GM18520 (cell line): ENCODE results near the gene F8.
A peak's percentile ranks its signal among the peaks of the same experiment; 100 is the strongest.
"Not testable (repeated sequence)": the region's sequence is repeated elsewhere in the genome, so short reads cannot be mapped to it uniquely, and the experiment has no call there.

Experiments
- ATAC-seq: cut with Tn5 transposase; IDR thresholded peaks from one replicate; pipeline ENCODE4 v1.9.1; 2021; ENCODE audit not compliant: unreplicated experiment

The F8 gene

GRCh38 chrX:154817048-154817618 lies 205.4 kb downstream of the F8 start:
- ATAC-seq, result not testable (repeated sequence)

- ATAC-seq, result not testable (repeated sequence)
These were observed 206.1 kb downstream of the F8 start for GRCh38 chrX:154816326-154816898.

- ATAC-seq, result no peak
These were observed 207.2 kb downstream of the F8 start for GRCh38 chrX:154815274-154815818.

- ATAC-seq, result no peak
These were observed 208.7 kb downstream of the F8 start for GRCh38 chrX:154813801-154814200.

- no peak for ATAC-seq
These were observed 210.0 kb downstream of the F8 start for GRCh38 chrX:154812341-154813101.

GRCh38 chrX:154809939-154810665 lies 212.4 kb downstream of the F8 start:
- no peak for ATAC-seq

GRCh38 chrX:154806837-154807501 lies 215.6 kb downstream of the F8 start:
- ATAC-seq, result no peak

GRCh38 chrX:154805696-154806091 lies 216.8 kb downstream of the F8 start:
- ATAC-seq, result no peak

GRCh38 chrX:154804957-154805695 lies 217.4 kb downstream of the F8 start, which contains the start of gene MPP1:
MPP1 (minus strand) TSS chrX:154805485; CDS start chrX:154805373, 112 bp downstream.
- peak; percentile 77 for ATAC-seq

GRCh38 chrX:154804261-154804956 lies 218.1 kb downstream of the F8 start:
- no peak for ATAC-seq

GRCh38 chrX:154802947-154803346 lies 219.6 kb downstream of the F8 start:
- no peak for ATAC-seq

- no peak for ATAC-seq
These were observed 221.9 kb downstream of the F8 start for GRCh38 chrX:154800478-154801210.

GRCh38 chrX:154799556-154800348 lies 222.8 kb downstream of the F8 start:
- no peak for ATAC-seq

- no peak for ATAC-seq
These were observed 225.5 kb downstream of the F8 start for GRCh38 chrX:154797006-154797405.

GRCh38 chrX:154795016-154795415 lies 227.5 kb downstream of the F8 start:
- ATAC-seq, result no peak

- no peak for ATAC-seq
These were observed 229.3 kb downstream of the F8 start for GRCh38 chrX:154793084-154793795.

GRCh38 chrX:154791939-154792338 lies 230.6 kb downstream of the F8 start:
- ATAC-seq, result no peak
